Stimulated activated CD4-positive, alpha-beta T cell treated with anti-CD3 and anti-CD28 coated beads, Interleukin-1b, Interleukin-23, amount 100 ng/mL, for 48 hours (primary cell): Measurements from ENCODE around the gene TSSK1B.
"Not testable (repeated sequence)": the region's sequence is repeated elsewhere in the genome, so short reads cannot be mapped to it uniquely, and the experiment has no call there.

Source experiments
- DNase-seq: peaks from one replicate; pipeline ENCODE4 v3.0.0-alpha.2; 2020

Gene TSSK1B, protein sequence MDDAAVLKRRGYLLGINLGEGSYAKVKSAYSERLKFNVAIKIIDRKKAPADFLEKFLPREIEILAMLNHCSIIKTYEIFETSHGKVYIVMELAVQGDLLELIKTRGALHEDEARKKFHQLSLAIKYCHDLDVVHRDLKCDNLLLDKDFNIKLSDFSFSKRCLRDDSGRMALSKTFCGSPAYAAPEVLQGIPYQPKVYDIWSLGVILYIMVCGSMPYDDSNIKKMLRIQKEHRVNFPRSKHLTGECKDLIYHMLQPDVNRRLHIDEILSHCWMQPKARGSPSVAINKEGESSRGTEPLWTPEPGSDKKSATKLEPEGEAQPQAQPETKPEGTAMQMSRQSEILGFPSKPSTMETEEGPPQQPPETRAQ

GRCh38 chr5:113434889-113435288 is at the start of gene TSSK1B:
TSSK1B (minus strand) TSS chr5:113434989; CDS start chr5:113434839, 150 bp downstream.
- no peak for DNase-seq

DNA sequence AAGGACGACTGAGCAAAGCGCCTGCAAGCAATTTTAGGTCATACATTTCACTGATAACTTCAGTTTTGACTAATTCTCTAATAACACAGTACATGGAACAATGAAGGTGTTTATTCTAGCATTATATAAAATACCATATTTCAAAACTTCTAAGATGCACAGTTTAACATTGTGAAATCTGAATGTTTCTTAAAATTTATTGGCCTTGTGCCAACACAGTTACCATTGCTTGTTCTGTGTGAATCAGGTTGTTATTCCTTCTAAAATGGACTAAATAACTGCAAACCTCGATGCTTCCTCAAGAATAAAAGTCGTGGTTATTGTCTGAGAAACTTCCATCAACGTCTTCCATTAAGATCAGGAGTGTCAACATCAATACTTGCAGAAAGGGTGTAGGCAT is 45.5 kb upstream of the TSSK1B start:
- no peak for DNase-seq

DNA sequence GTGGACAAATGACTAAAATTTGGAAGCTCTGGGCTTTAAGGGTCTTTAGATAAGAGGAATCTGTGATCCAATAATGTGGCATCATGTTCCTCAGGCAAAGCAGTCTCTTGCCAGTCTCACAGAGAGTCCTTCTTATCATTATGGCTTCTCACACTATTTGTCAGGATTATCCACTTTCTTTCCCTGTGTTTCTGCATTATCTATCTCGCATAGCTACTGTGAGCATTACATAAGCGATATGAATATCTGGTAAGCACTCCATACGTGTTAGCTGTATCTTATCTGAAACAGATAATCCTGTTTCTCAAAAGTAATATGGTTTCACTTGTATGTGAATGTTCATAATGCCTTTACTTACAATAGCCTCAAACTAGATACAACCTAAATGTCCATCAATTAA is 43.9 kb upstream of the TSSK1B start:
- DNase-seq, result no peak

DNA sequence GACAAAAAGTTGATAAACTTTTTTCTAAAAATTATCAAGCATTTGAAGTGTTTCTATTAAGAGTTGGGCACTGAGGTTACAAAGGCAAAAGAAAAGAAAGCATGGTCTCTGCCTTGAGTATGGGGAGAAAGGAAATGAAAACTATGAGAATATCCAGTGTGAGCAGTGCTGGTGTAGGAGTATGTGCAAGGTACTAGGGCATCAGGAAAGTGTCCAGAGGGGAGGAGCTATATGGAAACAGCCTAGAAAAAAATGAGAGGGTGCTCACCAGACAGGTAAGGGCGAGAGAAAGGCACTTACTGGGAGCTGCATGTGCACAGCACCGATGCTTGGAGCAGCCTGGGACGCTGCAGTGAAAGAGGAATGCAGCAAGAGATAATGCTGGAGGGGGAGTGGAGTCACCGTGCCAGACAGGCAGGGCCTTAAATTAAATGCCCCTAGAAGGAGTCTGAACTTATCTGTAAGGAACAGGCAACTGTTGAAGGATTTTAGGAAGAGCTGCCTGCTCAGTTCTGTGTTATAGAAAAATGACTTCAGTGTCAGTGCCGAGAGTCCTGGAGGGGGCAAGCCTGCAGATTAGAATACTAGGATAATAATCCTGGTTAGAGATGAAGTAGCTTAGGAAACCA is 39.4 kb upstream of the TSSK1B start:
- DNase-seq, result no peak

- DNase-seq, result no peak
Measured at GRCh38 chr5:113463032-113463431, 28.2 kb upstream of the TSSK1B start.

DNA sequence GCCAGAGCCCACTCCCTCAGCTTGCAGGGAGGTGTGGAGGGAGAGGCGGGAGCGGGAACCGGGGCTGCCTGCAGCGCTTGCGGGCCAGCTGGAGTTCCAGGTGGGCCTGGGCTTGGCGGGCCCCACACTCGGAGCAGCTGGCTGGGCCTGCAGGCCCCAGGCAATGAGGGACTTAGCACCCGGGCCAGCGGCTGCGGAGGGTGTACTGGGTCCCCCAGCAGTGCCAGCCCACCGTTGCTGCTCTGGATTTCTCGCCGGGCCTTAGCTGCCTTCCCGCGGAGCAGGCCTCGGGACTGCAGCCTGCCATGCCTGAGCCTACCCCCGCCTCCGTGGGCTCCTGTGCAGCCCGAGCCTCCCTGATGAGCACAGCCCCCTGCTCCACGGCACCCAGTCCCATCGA is 22.3 kb upstream of the TSSK1B start:
- DNase-seq, result not testable (repeated sequence)

DNA sequence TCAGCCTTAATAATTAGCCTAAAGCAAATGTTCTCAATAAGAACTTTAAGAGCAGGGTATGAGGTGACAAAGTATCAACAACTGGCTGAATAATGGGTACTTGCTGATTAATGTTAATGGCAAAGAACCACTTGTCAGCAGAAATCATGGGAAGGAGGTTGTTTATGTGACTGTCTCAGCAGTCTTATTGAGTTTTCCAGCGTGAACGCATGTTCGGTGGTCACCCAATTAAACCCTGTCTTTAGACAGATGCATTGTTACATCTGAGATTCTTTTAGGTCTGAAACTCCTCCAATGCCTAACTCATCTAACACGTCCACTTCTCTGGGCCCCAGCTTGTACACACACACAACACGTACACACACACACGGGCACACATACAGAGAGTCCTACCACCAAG is 18.2 kb upstream of the TSSK1B start:
- DNase-seq, result no peak

DNA sequence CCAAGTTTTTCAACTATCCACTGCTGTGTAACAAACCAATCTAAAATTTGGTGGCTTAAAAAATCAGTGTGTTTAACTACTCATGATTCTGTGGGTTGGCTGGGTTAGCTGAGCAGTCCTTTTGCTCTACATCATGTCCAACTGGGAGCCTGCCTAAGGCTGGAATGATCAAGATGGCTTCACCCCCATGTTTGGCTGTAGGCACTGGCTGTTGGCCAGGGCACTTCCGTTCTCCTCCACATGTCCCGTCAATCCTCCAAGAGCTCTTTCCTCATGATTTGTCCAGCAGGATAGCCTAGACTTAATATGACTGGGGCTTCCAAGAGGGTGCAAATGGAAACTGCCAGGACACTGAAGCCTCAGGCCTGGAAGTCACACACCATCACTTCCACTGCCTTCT is 17.0 kb upstream of the TSSK1B start:
- no peak for DNase-seq

DNA sequence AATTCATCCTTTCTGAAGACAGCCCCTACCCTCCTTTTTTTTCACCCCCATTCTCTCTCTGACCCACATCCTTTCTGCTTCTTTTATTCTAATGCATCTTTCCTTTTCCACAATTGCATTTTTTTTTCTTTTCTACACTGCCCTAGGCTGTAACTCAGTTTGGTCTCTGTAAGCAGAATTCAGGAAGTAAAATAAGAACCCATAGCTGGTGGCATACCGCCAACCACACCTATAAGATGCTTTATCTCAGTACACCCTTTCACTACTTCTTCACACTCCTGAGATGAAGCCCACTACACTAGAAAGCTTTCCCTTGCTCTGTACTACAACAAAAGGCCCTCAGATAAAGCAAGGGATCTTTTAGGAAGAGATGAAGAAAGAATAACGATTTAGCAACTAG is 16.1 kb upstream of the TSSK1B start:
- DNase-seq, result no peak

- no peak for DNase-seq
Measured at GRCh38 chr5:113450462-113450861, 15.7 kb upstream of the TSSK1B start.

DNA sequence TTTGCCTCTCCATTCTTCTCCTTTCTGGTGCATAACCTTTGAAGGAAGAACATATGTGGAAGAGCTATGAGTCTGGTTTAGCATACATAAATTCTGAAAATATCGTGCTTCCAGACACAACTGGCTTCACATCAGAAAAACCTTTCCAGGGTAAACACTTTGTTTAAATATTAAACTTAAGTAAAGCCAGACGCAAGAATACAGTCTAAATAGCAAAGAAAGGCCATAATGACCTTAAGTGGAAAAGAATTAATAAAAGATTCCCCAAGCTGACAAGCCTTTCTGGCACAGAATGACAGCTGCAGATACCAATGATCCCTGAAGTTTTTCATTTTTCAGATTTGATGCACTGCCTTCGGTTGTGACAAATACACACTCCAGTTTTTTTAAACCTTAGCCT is 13.5 kb upstream of the TSSK1B start:
- no peak for DNase-seq

DNA sequence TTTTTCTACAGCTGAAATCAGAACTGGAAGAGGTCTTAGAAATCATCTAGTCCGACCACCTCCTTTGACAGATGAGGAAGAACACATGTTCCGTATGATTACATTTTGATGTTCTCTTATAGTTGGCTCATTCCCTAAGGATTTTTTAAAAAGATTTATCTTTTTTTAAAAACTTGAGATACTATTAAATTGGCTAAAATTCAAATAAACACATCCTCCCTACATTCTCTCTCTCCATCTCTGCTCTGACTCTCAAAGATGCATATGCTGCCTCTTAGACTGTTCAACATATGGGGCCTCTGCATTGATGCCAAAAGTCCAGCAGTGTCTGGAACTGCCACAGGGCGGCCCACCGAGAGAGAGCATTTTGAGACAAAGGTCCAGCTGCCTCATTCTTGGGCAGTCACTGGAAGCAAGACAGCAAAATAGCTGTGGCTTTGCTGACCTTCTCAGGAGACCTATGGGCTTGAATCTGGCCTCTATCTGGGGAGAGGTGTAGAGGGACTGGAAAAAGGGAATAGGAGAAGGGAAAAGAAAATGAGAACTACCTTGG is 12.8 kb upstream of the TSSK1B start:
- no peak for DNase-seq

GRCh38 chr5:113446358-113446927 is 11.7 kb upstream of the TSSK1B start:
- no peak for DNase-seq

- no peak for DNase-seq
Measured at GRCh38 chr5:113437111-113437510, 2.3 kb upstream of the TSSK1B start.

GRCh38 chr5:113435575-113435974 is 786 bp upstream of the TSSK1B start:
- DNase-seq, result no peak

DNA sequence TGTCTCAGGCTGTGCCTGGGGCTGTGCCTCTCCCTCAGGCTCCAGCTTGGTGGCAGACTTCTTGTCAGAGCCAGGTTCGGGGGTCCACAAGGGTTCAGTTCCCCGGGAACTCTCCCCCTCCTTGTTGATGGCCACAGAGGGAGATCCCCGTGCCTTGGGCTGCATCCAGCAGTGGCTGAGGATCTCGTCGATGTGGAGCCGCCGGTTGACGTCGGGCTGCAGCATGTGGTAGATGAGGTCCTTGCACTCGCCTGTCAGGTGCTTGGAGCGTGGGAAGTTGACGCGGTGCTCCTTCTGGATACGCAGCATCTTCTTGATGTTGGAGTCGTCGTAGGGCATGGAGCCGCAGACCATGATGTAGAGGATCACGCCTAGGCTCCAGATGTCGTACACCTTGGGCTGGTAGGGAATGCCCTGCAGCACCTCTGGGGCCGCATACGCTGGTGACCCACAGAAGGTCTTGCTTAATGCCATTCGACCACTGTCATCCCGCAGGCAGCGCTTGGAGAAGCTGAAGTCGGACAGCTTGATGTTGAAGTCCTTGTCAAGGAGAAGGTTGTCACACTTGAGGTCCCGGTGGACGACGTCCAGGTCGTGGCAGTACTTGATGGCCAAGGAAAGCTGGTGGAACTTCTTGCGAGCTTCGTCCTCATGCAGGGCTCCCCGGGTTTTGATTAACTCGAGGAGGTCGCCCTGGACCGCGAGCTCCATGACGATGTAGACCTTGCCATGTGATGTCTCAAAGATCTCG is 752 bp downstream of the TSSK1B start:
- no peak for DNase-seq

GRCh38 chr5:113433071-113433470 is 1.7 kb downstream of the TSSK1B start:
- no peak for DNase-seq

GRCh38 chr5:113427871-113428574 is 6.8 kb downstream of the TSSK1B start:
- no peak for DNase-seq

DNA sequence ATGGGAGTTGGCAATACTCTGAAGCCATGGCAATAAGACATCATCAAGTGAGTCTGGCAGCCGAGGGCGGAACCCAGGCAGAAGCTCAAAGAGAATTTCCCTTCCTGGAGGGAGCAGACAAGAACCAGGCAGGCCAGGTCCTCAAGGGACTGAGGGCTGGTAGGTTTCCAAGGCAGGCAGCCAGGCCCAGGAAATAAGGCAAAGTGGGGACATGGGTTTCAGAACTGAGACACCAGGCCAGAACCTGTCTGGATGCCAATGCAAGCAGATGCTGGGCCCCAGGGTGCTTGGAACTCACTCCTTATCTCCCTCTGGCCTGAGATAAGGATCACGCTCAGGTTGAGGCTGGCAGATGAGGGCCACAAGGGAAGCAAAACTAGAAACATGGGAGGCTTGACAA is 8.9 kb downstream of the TSSK1B start:
- DNase-seq, result no peak

DNA sequence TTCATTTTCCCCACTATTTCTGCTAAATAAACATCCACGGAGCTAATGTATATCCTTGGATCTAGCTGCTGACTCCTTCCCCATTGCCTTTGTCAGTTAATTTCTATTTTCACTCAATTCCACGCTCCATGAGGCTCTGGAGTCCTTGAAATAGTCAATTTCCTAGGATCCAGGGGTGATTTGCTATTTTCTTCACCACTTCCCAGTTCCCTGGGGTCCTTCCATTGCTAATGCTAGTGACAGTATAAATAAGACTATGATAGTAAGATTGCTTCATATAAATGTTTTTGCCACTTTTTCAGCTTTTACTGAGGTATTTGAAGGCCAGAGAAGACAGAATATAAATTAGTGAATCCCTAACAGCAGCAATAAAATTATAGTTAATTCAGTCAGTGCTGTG is 13.1 kb downstream of the TSSK1B start:
- DNase-seq, result no peak

- no peak for DNase-seq
Measured at GRCh38 chr5:113405530-113405929, 29.3 kb downstream of the TSSK1B start.

GRCh38 chr5:113404269-113404668 is 30.5 kb downstream of the TSSK1B start:
- DNase-seq, result no peak

GRCh38 chr5:113397986-113398385 is 36.8 kb downstream of the TSSK1B start:
- DNase-seq, result not testable (repeated sequence)
